GM21390 (cell line): Measurements from ENCODE around the gene RBP5.

Experiments used
- ATAC-seq: cut with Tn5 transposase; IDR thresholded peaks from one replicate; pipeline ENCODE4 v1.9.1; 2021; ENCODE audit not compliant: unreplicated experiment

RBP5 gene

DNA sequence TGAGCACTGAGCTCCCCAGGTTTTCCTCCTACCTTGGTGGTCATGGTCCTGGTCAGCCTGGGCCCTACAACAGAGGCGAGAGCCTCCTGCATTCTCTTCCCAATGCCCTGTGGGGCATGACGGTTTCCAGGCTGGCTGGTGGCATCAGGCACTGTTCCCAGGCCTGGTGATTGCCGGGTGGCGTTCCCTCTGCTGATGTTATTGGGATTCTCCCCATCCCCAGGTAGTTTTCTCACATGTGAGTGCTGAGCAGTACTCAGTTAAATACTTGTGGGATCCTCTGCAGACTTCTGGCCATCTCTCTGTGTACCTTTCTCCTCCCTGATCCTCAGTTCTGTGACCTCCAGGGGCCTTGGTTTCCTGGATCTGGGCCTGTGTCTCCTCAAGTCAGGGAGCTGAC lies 52.2 kb downstream of the RBP5 start:
- ATAC-seq, result no peak

DNA sequence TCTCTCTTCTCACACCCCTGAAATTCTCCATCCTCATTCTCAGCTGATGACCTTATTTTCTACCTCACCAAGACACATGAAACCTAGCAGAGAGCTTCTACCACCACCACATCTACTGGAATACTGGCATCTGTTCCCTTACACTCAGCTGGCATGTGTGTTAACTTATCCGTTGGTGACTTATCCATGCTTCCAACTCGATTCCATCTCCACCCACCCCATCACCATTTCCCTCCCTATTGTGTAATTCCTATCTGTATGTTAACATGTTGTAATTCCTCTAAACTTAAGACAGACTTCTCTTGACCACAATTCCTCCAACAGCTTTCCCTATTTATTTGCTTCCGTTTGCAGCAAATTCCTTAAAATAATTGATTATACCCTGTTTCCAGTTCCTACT lies 52.8 kb downstream of the RBP5 start:
- no peak for ATAC-seq

DNA sequence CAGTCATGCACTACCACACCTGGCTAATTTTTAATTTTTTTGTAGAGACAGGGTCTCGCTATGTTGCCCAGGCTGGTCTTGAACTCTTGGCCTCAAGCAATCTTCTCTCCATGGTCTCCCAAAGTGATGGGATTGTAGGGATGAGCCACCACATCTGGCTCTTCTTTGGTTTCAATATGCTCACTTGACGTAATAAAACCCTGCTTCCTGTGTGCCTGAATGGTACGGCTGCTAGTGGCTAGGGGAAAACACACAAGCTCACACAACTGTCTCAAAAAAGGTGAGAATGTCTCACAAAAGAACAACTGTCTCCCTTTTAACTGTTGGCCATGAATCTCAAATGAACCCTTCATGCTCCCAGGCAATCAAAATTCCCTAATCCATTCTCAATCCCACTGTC lies 53.2 kb downstream of the RBP5 start:
- ATAC-seq, result no peak

DNA sequence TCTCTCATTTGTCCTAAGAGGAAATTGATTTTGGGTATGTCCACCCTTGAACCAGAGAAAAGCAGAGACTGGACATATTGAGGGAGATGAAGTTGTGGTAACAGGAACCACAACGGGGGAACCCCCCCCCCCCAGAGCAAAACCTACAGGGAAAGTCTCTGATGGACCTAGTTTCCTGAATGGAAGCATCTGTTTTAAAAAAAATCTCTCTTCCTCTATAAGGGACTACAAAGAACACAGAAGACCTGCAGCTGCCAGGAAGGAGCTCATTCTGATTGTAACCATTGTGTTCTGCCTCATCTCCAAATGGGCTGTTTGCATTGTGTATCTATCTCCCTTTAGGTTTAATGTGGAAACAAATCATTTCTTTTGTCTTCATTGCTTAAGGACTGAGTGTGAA lies 54.7 kb downstream of the RBP5 start:
- ATAC-seq, result no peak
